ENCODE results near the gene TRIM63. TPM values are rescaled to one million over a fixed set of nuclear protein-coding genes. Genes with fewer than 3 reads are reported as not detected.

The TRIM63 gene
- total RNA-seq, 1 experiment from 2014 or later = not detected

DNA sequence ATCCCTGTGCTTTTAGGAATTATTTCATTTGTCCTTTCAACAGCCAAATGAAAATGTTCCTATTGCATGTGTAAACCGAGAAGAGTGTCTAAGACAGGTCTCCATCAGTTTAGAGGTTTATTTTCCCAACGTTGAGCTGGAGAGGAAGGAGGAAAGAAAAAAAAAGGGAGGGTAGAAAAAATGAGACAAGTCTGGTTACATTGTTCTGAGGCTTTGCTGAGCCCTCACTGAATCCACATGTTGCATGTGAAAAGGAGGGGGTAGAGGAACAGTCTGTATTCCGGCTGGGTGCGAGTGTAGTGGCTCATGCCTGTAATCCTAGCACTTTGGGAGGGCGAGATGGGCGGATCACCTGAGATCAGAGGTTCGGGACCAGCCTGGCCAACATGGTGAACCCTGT is 25.0 kb upstream of the TRIM63 start:
- no peak for DNase-seq (ENCODE audit: low spot score)
- in situ Hi-C loops (cut with HindIII; ENCODE audit: low sequenced_read_pairs) = no loop called here

DNA sequence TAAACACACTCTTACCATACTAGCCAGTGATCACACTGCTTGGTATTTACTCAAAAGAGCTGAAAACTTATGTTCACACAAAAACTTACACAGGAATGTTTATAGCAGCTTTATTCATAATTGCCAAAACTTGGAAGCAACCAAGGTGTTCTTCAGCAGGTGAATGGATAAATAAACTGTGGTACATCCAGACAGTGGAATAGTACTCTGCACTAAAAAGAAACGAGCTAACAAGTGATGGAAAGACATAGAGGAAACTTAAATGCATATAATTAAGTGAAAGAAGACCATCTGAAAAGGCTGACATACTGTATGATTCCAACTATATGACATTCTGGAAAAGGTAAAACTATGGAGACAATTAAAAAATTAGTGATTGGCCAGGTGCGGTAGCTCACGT is 23.5 kb upstream of the TRIM63 start:
- in situ Hi-C loops (cut with HindIII; ENCODE audit: low sequenced_read_pairs) = no loop called here
- DNase-seq (ENCODE audit: low spot score) = no peak

DNA sequence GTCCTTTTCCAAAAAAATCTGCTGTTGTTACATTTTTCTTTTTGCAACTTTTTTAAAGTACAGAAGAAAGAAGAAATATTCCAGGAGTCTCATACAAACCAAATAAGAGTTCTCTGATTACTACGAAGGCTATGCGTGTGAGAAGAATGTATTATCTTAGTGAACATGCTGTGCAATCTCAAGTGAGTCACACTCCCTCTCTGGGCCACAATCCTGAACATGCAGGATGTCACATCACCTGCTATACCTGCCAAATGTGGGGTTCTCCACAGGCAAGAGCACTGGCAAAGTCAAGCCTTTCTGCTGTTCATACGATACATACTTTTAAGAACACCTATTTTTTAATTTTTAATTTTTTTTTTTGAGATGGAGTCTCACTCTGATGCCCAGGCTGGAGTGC is 21.7 kb upstream of the TRIM63 start:
- no peak for DNase-seq (ENCODE audit: low spot score)
- in situ Hi-C loops (cut with HindIII; ENCODE audit: low sequenced_read_pairs) = no loop called here

DNA sequence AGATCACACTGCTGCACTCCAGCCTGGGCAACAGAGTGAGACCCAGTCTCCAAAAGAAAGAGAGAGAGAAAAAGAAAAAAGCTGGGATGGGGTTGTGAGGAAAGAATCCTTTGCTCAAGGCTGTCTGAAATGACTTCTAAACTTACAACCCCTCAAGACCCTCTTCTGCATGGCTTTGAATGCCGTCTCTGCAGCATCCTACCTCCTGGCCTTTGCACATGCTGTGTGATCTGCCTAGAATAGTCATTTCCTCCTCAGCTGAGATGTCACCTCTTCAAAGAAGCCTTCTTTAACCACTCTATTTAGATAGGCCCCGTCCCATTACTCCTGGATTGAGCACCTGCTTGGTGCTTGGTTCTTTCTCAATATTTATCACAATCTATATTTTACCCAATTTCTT is 17.4 kb upstream of the TRIM63 start:
- in situ Hi-C loops (cut with HindIII; ENCODE audit: low sequenced_read_pairs) = no loop called here
- no peak for DNase-seq (ENCODE audit: low spot score)

DNA sequence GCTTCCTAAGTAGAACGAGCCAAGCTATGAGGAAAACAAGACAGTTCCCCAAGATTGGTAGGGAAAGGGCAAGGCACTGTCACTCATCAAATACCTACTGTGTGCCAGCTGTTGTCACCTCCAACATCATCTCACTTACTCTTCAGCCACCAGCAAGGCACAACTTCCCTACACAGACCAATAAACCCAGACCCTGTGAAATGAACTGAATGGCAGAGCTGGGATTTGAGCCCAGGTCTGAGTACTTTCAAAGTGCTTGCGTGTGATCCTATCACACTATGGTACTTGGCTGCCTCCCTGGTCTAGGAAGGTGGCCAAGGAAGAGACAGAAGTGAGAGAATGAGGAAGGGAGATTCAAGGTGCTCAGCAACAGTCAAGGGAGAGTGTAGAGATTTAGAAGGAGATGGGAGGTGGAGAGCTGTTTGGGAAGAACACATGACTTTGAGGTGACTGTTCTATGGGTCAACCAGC is 16.7 kb upstream of the TRIM63 start:
- DNase-seq (ENCODE audit: low spot score) = no peak
- in situ Hi-C loops (cut with HindIII; ENCODE audit: low sequenced_read_pairs) = no loop called here

DNA sequence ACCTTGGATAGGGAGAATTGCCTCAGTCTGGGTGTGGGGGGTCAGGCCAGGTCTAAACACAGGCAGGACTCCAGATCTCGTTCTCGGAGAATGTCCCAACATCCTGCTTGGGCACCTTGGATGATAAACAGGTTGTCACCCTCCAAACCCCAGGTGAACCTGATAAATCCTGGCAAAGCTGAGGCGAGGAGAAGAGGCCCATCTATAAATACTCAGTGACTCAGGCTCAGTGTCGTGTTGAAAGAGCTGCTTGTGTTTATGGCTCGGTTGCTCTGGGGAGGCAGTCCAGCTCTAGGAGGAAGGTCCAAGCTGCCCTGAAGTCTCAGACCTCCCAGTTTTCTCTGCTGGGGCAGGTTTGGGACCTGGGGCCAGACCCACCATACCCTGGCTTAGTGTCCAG is 15.8 kb upstream of the TRIM63 start:
- in situ Hi-C loops (cut with HindIII; ENCODE audit: low sequenced_read_pairs) = no loop called here
- DNase-seq (ENCODE audit: low spot score) = no peak

DNA sequence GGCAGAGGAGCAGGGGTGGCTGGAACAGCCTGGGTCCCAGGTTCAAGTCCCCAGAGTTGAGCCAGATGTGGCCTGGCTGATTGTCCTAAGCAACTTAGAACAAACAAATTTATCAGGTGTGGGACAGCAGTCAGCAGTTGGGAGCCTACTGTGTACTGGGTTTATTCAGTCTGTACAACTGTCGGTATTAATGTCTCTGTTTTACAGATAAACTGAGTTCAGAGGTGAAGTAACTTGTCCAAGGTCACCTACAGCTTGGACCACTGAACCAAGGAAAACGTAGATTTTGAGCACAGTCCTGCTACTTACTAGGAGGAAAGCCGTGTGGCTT is 14.6 kb upstream of the TRIM63 start:
- in situ Hi-C loops (cut with HindIII; ENCODE audit: low sequenced_read_pairs) = no loop called here
- no peak for DNase-seq (ENCODE audit: low spot score)

DNA sequence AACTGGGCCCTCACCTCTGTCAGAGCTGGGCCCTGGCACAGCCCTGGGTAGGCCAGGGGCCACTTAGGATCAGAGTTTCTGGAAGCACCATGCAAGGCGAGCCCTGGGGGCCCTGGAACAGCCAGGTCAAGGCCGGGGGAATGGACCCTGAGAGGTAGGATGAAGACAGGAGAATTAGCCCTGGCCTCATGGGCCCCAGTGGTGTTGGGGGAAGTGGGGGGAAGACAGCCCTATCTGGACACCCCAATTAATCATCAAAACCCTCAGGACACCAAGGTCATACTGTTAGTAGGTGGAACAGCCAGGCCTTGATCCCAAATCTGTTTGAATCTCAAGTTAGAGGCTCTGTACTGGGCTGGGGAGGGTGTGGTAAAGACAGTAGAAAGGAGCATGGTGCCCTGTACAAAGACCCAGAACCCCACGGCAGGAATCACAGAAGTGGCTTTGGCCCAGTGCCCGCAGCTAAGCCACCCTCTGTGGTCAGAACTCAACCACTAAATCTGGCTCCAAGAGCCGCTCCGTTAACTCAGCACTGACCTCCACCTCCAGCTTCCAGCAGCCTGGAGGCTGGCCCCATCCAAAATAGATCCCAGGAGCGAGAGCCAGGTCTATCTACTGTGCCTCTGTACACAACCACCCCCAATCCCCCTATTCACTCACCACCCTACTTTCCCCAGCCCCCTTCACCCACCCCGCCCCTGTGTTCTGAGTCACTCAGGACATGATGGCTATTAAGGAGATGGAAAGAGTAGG is 14.0 kb upstream of the TRIM63 start:
- DNase-seq (ENCODE audit: low spot score) = no peak
- in situ Hi-C loops (cut with HindIII; ENCODE audit: low sequenced_read_pairs) = no loop called here

DNA sequence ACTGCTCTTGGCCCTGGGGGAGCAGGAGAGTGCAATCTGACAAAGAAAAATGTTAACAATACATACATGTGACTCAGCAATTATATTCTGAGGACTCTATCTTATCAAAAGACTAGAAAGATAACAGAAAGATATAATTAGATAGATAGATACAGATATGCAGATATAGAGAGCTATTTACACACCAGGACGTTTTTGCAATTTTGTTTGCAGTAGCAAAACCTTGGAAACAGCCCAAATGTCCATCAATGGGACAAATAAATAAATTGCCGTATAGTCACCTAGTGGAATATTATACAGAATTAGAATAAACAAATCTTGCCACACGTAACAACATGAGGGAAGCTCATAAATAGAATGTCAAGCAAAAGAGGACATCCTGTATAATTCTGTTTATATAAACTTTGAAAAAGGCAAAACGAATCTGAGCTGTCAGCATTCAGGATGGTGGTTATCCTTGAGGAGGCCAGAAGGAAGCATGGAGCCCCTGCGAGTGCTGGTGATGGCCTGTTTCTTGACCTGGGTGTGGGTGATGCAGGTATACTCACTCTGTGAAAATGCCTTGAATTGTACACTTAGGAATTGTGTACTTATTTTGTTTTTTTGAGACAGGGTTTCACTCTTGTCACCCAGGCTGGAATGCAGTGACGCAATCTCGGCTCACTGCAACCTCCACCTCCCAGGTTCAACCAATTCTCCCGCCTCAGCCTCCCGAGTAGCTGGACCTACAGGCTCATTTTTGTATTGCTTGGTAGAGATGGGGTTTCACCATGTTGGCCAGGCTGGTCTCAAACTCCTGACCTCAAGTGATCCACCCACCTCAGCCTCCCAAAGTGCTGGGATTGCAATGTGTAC is 12.8 kb upstream of the TRIM63 start:
- DNase-seq (ENCODE audit: low spot score) = no peak
- in situ Hi-C loops (cut with HindIII; ENCODE audit: low sequenced_read_pairs) = no loop called here

DNA sequence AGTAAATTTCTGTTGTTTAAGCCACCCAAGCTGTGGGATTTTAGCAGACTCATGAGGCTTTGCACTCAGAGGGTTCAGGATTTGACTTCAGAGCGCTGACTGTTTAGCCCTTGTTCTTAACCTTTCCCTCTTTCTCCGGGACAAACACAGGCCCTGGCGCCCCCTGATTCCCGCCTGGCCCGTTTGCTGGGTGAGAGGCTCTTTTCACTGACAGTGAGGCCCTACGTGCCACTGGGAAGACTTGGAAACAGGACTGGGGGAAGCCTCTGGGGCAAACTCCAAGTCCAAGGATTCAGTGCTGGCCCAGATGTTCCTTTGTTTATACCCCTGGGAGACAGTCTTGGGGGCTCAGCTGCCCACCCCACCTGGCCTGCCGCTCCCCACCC is 11.7 kb upstream of the TRIM63 start:
- no peak for DNase-seq (ENCODE audit: low spot score)
- in situ Hi-C loops (cut with HindIII; ENCODE audit: low sequenced_read_pairs) = no loop called here

DNA sequence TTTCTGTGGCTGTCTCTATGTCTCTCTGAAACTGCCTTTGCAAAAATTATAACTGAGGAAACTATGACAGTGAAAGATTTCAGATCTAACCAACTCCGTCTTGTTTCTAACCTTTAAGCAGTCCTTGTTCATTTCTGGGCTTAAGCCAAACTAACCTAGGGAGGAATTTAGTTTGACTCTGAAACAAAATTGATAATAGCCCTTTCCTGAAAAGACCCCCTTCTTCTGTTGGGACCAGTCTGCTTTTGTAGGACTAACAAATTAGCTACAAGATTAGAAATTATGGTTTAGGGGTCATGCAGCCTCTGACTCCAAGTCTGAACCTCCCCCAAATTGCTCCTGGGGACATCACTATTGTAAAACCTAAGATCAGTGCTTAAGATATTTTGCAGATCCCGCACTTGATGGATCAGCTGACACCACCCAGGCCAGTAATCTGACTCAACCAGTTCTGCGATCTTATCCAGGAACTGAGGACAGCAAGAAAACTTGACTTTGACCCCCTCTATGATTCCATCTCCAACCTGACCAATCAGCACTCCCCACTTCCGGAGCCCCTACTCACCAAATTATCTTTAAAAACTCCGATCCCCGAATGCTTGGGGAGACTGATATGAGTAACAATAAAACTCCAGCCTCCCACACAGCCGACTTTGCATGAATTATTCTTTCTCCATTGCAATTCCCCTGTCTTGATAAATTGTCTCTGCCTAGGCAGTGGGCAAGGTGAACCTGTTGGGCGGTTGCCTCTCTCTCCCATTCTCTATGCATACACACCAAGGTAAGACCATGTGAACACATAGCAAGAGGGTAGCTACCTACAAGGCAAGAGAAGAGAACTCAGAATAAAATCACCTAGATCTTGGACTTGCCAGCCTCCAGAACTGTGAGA is 11.1 kb upstream of the TRIM63 start:
- DNase-seq (ENCODE audit: low spot score) = no peak
- in situ Hi-C loops (cut with HindIII; ENCODE audit: low sequenced_read_pairs) = no loop called here

DNA sequence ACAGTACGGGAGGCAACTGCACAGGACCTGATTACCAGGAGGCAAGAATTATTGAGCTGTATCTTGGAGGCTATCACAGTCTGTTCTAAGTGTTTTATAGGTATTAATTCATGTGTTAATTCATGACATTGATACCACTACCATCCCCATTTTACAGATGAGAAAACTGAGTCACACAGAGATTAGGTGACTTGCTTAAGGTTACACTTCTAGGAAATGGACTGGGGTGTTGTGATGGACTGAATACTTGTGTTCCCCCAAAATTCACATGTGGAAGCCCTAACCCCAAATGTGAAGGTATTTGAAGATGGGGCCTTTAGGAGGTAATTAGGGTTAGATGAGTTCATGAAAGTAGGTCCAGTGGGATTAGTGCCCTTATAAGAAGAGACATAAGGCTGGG is 10.1 kb upstream of the TRIM63 start:
- in situ Hi-C loops (cut with HindIII; ENCODE audit: low sequenced_read_pairs) = no loop called here
- DNase-seq (ENCODE audit: low spot score) = no peak

DNA sequence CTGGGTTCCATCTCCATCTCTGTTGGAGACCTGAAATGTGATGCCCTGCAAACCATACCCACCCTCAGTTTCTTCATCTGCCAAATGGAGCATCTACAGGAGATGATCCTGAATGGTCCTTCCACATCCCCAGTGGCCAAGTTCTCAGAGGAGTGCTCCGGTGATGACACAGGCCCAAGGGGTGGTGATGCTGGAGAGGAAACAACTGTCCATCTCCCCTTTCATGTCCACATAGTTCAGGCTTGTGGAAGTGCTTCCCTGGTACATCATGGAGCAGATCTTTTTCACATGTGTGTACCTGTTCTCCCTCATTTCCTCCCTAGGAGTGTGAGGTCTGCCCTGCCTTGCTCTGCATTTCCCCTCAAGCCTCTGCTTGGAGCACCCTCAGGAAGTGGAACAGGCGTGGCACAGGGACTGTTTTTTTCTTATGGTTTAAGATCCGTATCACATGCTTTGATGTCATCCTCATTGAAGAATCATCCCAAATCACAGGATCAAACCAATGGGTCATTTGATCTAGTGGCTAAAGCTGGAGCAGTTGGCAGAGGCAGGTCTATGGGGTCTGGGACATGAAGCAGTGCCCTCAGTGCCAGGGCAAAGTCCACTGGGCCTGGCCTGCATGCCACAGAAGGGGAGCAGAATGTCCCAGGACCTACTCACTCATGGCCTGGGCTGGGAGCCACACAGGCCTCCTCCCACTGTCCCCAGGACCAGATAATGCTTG is 8.2 kb upstream of the TRIM63 start:
- DNase-seq (ENCODE audit: low spot score) = no peak
- in situ Hi-C loops (cut with HindIII; ENCODE audit: low sequenced_read_pairs) = no loop called here

DNA sequence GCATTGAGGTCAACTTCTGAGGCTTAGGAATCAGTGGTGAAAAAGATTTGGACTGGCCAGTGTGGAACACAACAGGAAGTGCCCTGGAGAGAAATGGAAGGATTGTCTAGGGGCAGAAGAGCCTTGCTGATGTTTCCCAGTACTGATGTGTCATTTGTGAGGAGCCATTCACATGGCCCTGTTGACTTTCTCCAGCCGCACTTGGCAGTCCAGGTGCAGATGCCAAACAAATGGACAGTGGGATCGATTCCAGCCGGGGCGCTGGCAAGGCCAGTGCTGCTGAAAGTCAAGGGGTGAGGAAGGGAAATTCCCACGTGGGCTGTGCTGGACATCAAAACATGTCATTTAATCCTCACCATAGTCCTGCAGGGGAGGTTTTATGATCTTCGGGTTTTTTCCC is 4.9 kb upstream of the TRIM63 start:
- in situ Hi-C loops (cut with HindIII; ENCODE audit: low sequenced_read_pairs) = no loop called here
- DNase-seq (ENCODE audit: low spot score) = no peak

DNA sequence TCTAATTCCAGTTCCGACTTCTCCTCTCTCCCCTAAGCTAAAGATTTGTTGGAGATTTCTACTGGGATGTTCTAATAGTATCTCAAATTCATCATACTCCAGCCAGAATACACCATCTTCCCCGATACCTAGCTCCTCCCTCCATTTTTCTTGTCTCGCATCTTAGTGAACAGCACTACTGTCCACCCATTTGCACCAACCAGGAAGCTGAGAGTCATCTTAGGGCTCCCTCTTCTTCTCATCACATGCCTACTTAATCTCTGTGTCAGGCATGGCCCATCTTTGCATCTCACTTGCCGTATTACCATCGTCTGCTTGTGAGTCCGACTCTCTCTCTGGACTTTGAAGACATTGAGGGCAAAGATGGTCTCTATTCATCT is 3.5 kb upstream of the TRIM63 start:
- in situ Hi-C loops (cut with HindIII; ENCODE audit: low sequenced_read_pairs) = no loop called here
- DNase-seq (ENCODE audit: low spot score) = no peak

DNA sequence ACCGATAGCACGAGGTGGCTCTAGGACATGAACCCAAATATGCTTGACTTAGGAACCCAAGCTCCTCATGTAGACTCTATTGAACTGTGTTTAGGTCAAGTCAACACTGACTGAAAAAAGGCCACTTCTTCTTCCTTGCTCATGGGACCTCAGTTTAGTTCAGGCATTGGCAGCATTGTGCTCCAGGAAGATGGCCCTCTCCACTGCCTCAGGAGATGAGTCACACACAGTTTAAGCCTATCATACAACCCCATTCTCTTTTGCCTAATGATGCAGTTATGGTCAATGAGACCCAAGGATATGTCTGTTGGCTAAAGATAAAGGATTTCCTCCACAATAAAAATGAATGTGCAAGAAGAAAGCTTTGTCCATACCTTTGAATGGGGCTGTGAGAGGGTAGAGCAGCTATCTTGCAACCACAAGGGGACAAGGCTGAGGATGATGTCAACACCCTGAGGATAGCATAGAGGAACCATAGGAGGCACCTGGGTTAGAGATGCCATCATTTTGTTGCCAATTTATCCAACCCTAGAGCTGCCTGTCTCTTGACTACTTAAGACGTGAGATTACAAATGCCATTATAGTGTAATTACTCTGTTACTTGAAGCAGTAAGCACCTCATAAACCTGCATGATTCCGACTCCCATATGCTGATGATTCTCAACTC is 3.0 kb upstream of the TRIM63 start:
- in situ Hi-C loops (cut with HindIII; ENCODE audit: low sequenced_read_pairs) = no loop called here
- no peak for DNase-seq (ENCODE audit: low spot score)

DNA sequence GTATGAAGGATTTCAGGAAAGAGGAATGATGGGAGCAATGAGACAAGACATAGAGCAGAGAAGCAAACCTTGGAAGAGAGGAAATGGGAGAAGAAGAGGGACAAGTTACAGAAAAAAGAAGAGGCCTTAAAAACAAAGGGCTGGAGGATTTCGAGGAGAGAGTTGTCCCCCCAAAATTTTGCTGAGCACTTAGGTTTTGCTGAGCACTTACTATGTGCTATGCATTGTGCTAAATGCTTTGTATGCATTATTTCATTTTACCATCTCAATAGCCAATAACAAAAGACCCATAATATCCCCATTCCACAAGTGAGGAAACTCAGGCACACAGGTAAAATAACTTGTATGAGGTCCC is 2.5 kb upstream of the TRIM63 start:
- no peak for DNase-seq (ENCODE audit: low spot score)
- in situ Hi-C loops (cut with HindIII; ENCODE audit: low sequenced_read_pairs) = no loop called here

DNA sequence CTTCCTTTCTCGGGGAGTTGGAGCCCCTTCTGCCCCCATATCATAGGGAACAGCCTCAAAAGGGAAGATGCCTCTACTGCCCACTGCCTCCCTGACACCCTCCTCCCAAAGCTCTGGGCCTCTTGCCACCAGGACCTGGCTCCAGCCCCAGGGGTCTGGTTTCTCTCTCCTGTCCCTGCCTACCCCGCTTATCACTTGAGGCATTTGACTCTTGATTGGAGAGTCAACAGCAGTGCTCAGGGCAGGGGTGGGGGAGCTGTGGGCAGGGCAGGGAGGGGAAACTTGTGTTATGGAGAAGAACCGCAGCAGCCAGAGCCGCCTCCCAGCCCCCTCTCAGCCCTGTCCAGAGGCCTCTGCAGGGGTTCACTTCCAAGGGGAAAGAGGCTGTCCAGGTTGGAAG is 573 bp downstream of the TRIM63 start:
- DNase-seq (ENCODE audit: low spot score) = no peak
- in situ Hi-C loops (cut with HindIII; ENCODE audit: low sequenced_read_pairs) = no loop called here

DNA sequence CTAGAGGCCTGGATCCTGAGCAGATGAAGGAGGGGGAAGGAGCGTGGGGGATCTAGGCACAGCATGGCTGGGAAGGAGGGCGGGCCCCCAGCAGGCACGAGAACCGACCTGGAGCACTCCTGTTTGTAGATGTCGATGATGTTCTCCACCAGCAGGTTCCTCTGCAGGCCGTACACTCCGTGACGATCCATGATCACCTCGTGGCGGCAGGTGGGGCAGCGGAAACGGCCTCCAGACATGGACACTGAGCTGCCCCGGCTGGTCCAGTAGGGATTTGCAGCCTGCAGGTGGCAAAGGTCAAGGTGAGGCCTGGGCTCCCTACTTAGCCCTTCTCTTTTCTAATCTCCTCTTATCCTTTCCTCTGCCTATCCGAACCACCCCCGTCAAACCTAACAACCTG is 1.3 kb downstream of the TRIM63 start:
- in situ Hi-C loops (cut with HindIII; ENCODE audit: low sequenced_read_pairs) = no loop called here

More for the DNA sequence above, 1.3 kb downstream of the TRIM63 start:
- no peak for DNase-seq (ENCODE audit: low spot score)

All from G401 (cell line).